Ovary (tissue), 3 donors: Measurements from ENCODE around the gene CEACAM8.

Experiments used
- POLR2A ChIP-seq: fragments of 450-650 bp; IDR thresholded peaks from one replicate; pipeline ENCODE4 v1.6.1; 2017; ENCODE audit warnings: antibody characterized with exemption, mild to moderate bottlenecking, moderate library complexity
- TF ChIP-seq, protein P1 (sequence below), 3 donors: fragments of 450-650 bp in 2 of 3; fragments of 200-600 bp in 1 of 3; IDR thresholded peaks; one replicate each; pipeline versions ENCODE4 v1.5.1 to v1.8.0; 2016 to 2022; ENCODE audit warnings: antibody characterized with exemption in 3 of 3, mild to moderate bottlenecking in 1 of 3
- donor health status: DM: no; HTN: no; CAD: no.

- TF ChIP-seq, protein P1, sequence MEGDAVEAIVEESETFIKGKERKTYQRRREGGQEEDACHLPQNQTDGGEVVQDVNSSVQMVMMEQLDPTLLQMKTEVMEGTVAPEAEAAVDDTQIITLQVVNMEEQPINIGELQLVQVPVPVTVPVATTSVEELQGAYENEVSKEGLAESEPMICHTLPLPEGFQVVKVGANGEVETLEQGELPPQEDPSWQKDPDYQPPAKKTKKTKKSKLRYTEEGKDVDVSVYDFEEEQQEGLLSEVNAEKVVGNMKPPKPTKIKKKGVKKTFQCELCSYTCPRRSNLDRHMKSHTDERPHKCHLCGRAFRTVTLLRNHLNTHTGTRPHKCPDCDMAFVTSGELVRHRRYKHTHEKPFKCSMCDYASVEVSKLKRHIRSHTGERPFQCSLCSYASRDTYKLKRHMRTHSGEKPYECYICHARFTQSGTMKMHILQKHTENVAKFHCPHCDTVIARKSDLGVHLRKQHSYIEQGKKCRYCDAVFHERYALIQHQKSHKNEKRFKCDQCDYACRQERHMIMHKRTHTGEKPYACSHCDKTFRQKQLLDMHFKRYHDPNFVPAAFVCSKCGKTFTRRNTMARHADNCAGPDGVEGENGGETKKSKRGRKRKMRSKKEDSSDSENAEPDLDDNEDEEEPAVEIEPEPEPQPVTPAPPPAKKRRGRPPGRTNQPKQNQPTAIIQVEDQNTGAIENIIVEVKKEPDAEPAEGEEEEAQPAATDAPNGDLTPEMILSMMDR (IDR thresholded peaks at IDR 0.05), result no peak
- TF ChIP-seq POLR2A, result no peak
Measured at GRCh38 chr19:42548552-42548951, 46.2 kb downstream of the CEACAM8 start.
